Neuronal stem cell (in vitro differentiated cells): ENCODE results near the gene ZNF697.

Experiments
- DNase-seq: peaks from one replicate; pipeline ENCODE4 v3.0.0-alpha.2; 2013; ENCODE audit warnings: low spot score
- H2AFZ ChIP-seq: one replicate; pipeline ENCODE4 v1.6.1; 2013; ENCODE audit warnings: mild to moderate bottlenecking, low read length, inconsistent platforms
- H2AK5ac ChIP-seq: 2 replicates; pipeline ENCODE4 v1.6.1; 2013; ENCODE audit warnings: low read depth, mild to moderate bottlenecking, inconsistent platforms, low read length, moderate library complexity, mixed read lengths
- H2BK120ac ChIP-seq: 2 replicates; pipeline ENCODE4 v1.6.1; 2013; ENCODE audit warnings: low read depth, mild to moderate bottlenecking, inconsistent platforms, low read length, moderate library complexity, mixed read lengths
- H2BK12ac ChIP-seq: one replicate; pipeline ENCODE4 v1.6.1; 2013; ENCODE audit warnings: low read length, inconsistent platforms
- H2BK15ac ChIP-seq: 2 replicates; pipeline ENCODE4 v1.6.1; 2013; ENCODE audit warnings: mild to moderate bottlenecking, low read length, inconsistent platforms, mixed read lengths
- H2BK5ac ChIP-seq: one replicate; pipeline ENCODE4 v1.6.1; 2013; ENCODE audit warnings: inconsistent platforms, mild to moderate bottlenecking, low read length, moderate library complexity
- H3K14ac ChIP-seq: one replicate; pipeline ENCODE4 v1.6.1; 2013; ENCODE audit warnings: low read length, inconsistent platforms
- H3K18ac ChIP-seq: 2 replicates; pipeline ENCODE4 v1.6.1; 2013; ENCODE audit warnings: low read length, inconsistent platforms
- H3K23ac ChIP-seq: 2 replicates; pipeline ENCODE4 v1.6.1; 2013; ENCODE audit warnings: low read depth, mild to moderate bottlenecking, mixed read lengths, low read length, inconsistent platforms; ENCODE audit not compliant: poor library complexity
- H3K27ac ChIP-seq: replicated peaks from 3 replicates; pipeline ENCODE4 v1.5.1; 2013; ENCODE audit warnings: low read length, inconsistent platforms
- H3K27me3 ChIP-seq, 3 experiments: 2 replicates each; pipeline ENCODE4 v1.6.1; 2013; ENCODE audit warnings: low read length in 3 of 3, mild to moderate bottlenecking in 2 of 3, inconsistent platforms in 1 of 3, low read depth in 1 of 3, mixed read lengths in 1 of 3, moderate library complexity in 1 of 3; ENCODE audit not compliant: control insufficient read depth in 3 of 3, insufficient read depth in 3 of 3
- H3K36me3 ChIP-seq, 2 donors: replicated peaks in 1 of 2; 2 replicates each; pipeline ENCODE4 v1.6.1; 2013; ENCODE audit warnings: low read length in 2 of 2; ENCODE audit not compliant: control insufficient read depth in 2 of 2, insufficient read depth in 2 of 2
- H3K4ac ChIP-seq: 2 replicates; pipeline ENCODE4 v1.6.1; 2013; ENCODE audit warnings: inconsistent platforms, mild to moderate bottlenecking, low read length, moderate library complexity
- H3K4me1 ChIP-seq, 2 donors: 1 replicate in 1 of 2; 2 replicates in 1 of 2; pipeline ENCODE4 v1.6.1; 2013; ENCODE audit warnings: low read length in 2 of 2, low read depth in 1 of 2; ENCODE audit not compliant: control insufficient read depth in 2 of 2, insufficient read depth in 1 of 2
- H3K4me2 ChIP-seq: one replicate; pipeline ENCODE4 v1.6.1; 2013; ENCODE audit warnings: mild to moderate bottlenecking, low read length, inconsistent platforms; ENCODE audit not compliant: insufficient read depth, poor library complexity, severe bottlenecking
- H3K4me3 ChIP-seq, 2 donors: 2 replicates each; pipeline ENCODE4 v1.5.1; 2013; ENCODE audit warnings: low read length in 2 of 2, mild to moderate bottlenecking in 2 of 2, inconsistent platforms in 1 of 2, moderate library complexity in 1 of 2
- H3K79me1 ChIP-seq: one replicate; pipeline ENCODE4 v1.6.1; 2013; ENCODE audit warnings: low read depth, mild to moderate bottlenecking, inconsistent platforms, low read length, moderate library complexity
- H3K9ac ChIP-seq: one replicate; pipeline ENCODE4 v1.6.1; 2013; ENCODE audit warnings: mild to moderate bottlenecking, low read depth, low read length, inconsistent platforms; ENCODE audit not compliant: poor library complexity
- H3K9me3 ChIP-seq, 2 donors: replicated peaks in 1 of 2; 2 replicates each; pipeline versions ENCODE3 to v1.6.1; 2013; ENCODE audit warnings: low read length in 2 of 2, mild to moderate bottlenecking in 2 of 2, inconsistent platforms in 1 of 2, low read depth in 1 of 2, mixed read lengths in 1 of 2, moderate library complexity in 1 of 2; ENCODE audit not compliant: control insufficient read depth in 2 of 2, insufficient read depth in 1 of 2
- H4K8ac ChIP-seq: one replicate; pipeline ENCODE4 v1.6.1; 2013; ENCODE audit warnings: low read depth, mild to moderate bottlenecking, inconsistent platforms, low read length, moderate library complexity
- H4K91ac ChIP-seq: one replicate; pipeline ENCODE4 v1.6.1; 2013; ENCODE audit warnings: low read length, low read depth, mild to moderate bottlenecking, inconsistent platforms; ENCODE audit not compliant: poor library complexity
- WGBS, 2 donors: extraction: QIAGEN DNeasy Blood & Tissue Kit; methylation state at CpG; one replicate each; pipeline ENCODE4 v1.1.7; 2013; ENCODE audit warnings: missing lambda C conversion rate in 2 of 2, mixed read lengths in 1 of 2; ENCODE audit not compliant: insufficient read length in 2 of 2, insufficient replicate concordance in 1 of 2; ENCODE audit errors: extremely low coverage in 2 of 2; 5-methylcytosine and 5-hydroxymethylcytosine counted together

Gene ZNF697

GRCh38 chr1:119682141-119682540, 34.1 kb upstream of the ZNF697 start:
- H3K18ac ChIP-seq = no peak overlapping the region
- H2BK5ac ChIP-seq = no peak overlapping the region
- no peak for DNase-seq
- H3K4me1 ChIP-seq = peaks cover 0 to 1% of the 10 kb centered on the region in 2 donors
- H3K9me3 ChIP-seq = no peaks in the 10 kb centered on the region
- no peak overlapping the region for H2AFZ ChIP-seq
- no peak overlapping the region for H2AK5ac ChIP-seq
- no peaks in the 10 kb centered on the region for H3K36me3 ChIP-seq
- H3K27me3 ChIP-seq = peaks cover 0 to 20% (median 0%) of the 10 kb centered on the region in 3 experiments
- no peak overlapping the region for H3K14ac ChIP-seq
- H4K91ac ChIP-seq = no peak overlapping the region
- no peaks in the 10 kb centered on the region for H3K79me1 ChIP-seq
- H2BK120ac ChIP-seq = no peak overlapping the region
- H3K4me2 ChIP-seq = no peak overlapping the region
- H3K4ac ChIP-seq = no peak overlapping the region
- H3K4me3 ChIP-seq = no peak overlapping the region
- no peak overlapping the region for H4K8ac ChIP-seq
- no peak overlapping the region for H3K9ac ChIP-seq
- H3K27ac ChIP-seq = no peak overlapping the region
- no peak overlapping the region for H2BK15ac ChIP-seq
- H2BK12ac ChIP-seq = no peak overlapping the region
- no peak overlapping the region for H3K23ac ChIP-seq

DNA sequence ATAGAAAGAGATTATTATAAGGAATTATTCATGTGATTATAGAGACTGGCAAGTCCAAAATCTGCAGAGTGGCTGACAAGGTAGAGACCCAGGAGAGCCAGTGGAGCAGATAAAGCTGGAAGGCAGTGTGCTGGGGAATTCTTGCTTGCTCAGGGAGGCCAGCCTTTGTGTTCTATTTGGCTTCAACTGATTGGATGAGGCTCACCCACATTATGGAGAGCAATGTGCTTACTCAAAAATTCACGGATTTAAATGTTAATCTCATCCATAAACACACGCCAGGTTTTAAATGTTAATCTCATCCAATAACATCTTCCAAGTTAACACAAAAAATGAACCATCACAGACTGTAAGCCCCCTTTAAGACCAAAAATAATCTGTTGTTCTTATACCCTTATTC, 33.5 kb upstream of the ZNF697 start:
- Histone ChIP-seq H3K27ac (no peak overlapping the region), H2BK12ac (no peak overlapping the region), H2BK120ac (no peak overlapping the region), H3K4me2 (no peak overlapping the region), H3K4me3 (no peak overlapping the region), H3K27me3 (peaks cover 0 to 20% (median 0%) of the 10 kb centered on the region in 3 experiments), H3K9ac (no peak overlapping the region), H2AFZ (no peak overlapping the region), H3K79me1 (no peaks in the 10 kb centered on the region), H2BK15ac (no peak overlapping the region), H2AK5ac (no peak overlapping the region), H2BK5ac (no peak overlapping the region), H3K4me1 (peaks cover 0 to 1% of the 10 kb centered on the region in 2 donors), H3K36me3 (no peaks in the 10 kb centered on the region), H3K23ac (no peak overlapping the region), H3K14ac (no peak overlapping the region), H3K18ac (no peak overlapping the region), H3K4ac (no peak overlapping the region), H4K8ac (no peak overlapping the region), H3K9me3 (no peaks in the 10 kb centered on the region), H4K91ac (no peak overlapping the region)
- DNase-seq = no peak
- no CpG with 5 or more reads among the region's 2 CpGs for WGBS, 2 donors

GRCh38 chr1:119680723-119681122, 32.7 kb upstream of the ZNF697 start:
- H3K27me3 ChIP-seq = peaks cover 0 to 20% (median 0%) of the 10 kb centered on the region in 3 experiments
- H3K9me3 ChIP-seq = no peaks in the 10 kb centered on the region
- no peak overlapping the region for H2AK5ac ChIP-seq
- no peak overlapping the region for H2AFZ ChIP-seq
- H4K8ac ChIP-seq = no peak overlapping the region
- no peak overlapping the region for H3K23ac ChIP-seq
- H3K4me3 ChIP-seq = no peak overlapping the region
- H2BK15ac ChIP-seq = no peak overlapping the region
- no peak overlapping the region for H2BK5ac ChIP-seq
- H2BK12ac ChIP-seq = no peak overlapping the region
- H3K9ac ChIP-seq = no peak overlapping the region
- H3K14ac ChIP-seq = no peak overlapping the region
- DNase-seq = no peak
- H2BK120ac ChIP-seq = no peak overlapping the region
- H3K4me1 ChIP-seq = peaks cover 0 to 2% of the 10 kb centered on the region in 2 donors
- WGBS, 2 donors = no CpG with 5 or more reads among the region's 2 CpGs
- no peak overlapping the region for H3K27ac ChIP-seq
- H3K18ac ChIP-seq = no peak overlapping the region
- H3K36me3 ChIP-seq = no peaks in the 10 kb centered on the region
- H4K91ac ChIP-seq = no peak overlapping the region
- no peak overlapping the region for H3K4ac ChIP-seq
- no peak overlapping the region for H3K4me2 ChIP-seq
- no peaks in the 10 kb centered on the region for H3K79me1 ChIP-seq

- no CpG with 5 or more reads among the region's 3 CpGs for WGBS, 2 donors
- no peaks in the 10 kb centered on the region for H3K36me3 ChIP-seq
- no peaks in the 10 kb centered on the region for H3K9me3 ChIP-seq
- H2BK5ac ChIP-seq = no peak overlapping the region
- no peak overlapping the region for H3K18ac ChIP-seq
- H3K4me1 ChIP-seq = peaks cover 2 to 3% of the 10 kb centered on the region in 2 donors
- H2BK15ac ChIP-seq = no peak overlapping the region
- no peak overlapping the region for H2BK120ac ChIP-seq
- DNase-seq = no peak
- no peak overlapping the region for H3K14ac ChIP-seq
- no peak overlapping the region for H3K27ac ChIP-seq
- H2AK5ac ChIP-seq = no peak overlapping the region
- H2AFZ ChIP-seq = no peak overlapping the region
- no peak overlapping the region for H3K4me3 ChIP-seq
- H4K91ac ChIP-seq = no peak overlapping the region
- no peak overlapping the region for H3K9ac ChIP-seq
- H3K4ac ChIP-seq = no peak overlapping the region
- no peaks in the 10 kb centered on the region for H3K79me1 ChIP-seq
- H2BK12ac ChIP-seq = no peak overlapping the region
- H3K27me3 ChIP-seq = peaks cover 0 to 19% (median 0%) of the 10 kb centered on the region in 3 experiments
- no peak overlapping the region for H4K8ac ChIP-seq
- H3K4me2 ChIP-seq = no peak overlapping the region
- no peak overlapping the region for H3K23ac ChIP-seq
These were observed 32.1 kb upstream of the ZNF697 start for GRCh38 chr1:119680193-119680592.
